Liver (tissue), 9 donors: Measurements from ENCODE around the gene ANK3. TPM values are rescaled to one million over a fixed set of nuclear protein-coding genes. Genes with fewer than 3 reads are reported as not detected.

Experiments used
- DNase-seq: peaks from one replicate; pipeline ENCODE4 v3.0.0-alpha.2; 2017; ENCODE audit warnings: low spot score
- H3K27ac ChIP-seq, 2 donors: one replicate each; pipeline ENCODE4 v1.7.0; 2013; ENCODE audit warnings: inconsistent platforms in 2 of 2, low read length in 2 of 2, control low read depth in 1 of 2, low read depth in 1 of 2, mild to moderate bottlenecking in 1 of 2
- H3K27me3 ChIP-seq, 4 donors: one replicate each; pipeline versions ENCODE4 v1.6.1 to v1.7.0; 2013; ENCODE audit warnings: low read length in 3 of 4, inconsistent platforms in 1 of 4, mild to moderate bottlenecking in 1 of 4, moderate library complexity in 1 of 4; ENCODE audit not compliant: control insufficient read depth in 4 of 4, insufficient read depth in 4 of 4
- H3K36me3 ChIP-seq, 4 donors: one replicate each; pipeline versions ENCODE4 v1.6.1 to v1.7.0; 2013; ENCODE audit warnings: low read length in 3 of 4, mild to moderate bottlenecking in 3 of 4, low read depth in 1 of 4, moderate library complexity in 1 of 4; ENCODE audit not compliant: control insufficient read depth in 4 of 4, insufficient read depth in 3 of 4
- H3K4me1 ChIP-seq, 4 donors: one replicate each; pipeline versions ENCODE4 v1.6.1 to v1.7.0; 2013; ENCODE audit warnings: low read length in 3 of 4, mild to moderate bottlenecking in 3 of 4, moderate library complexity in 1 of 4; ENCODE audit not compliant: control insufficient read depth in 4 of 4, insufficient read depth in 4 of 4
- H3K4me3 ChIP-seq, 3 donors: one replicate each; pipeline versions ENCODE4 v1.6.1 to v1.7.0; 2013; ENCODE audit warnings: low read length in 3 of 3, control low read depth in 1 of 3, low read depth in 1 of 3, mild to moderate bottlenecking in 1 of 3
- H3K9ac ChIP-seq, 2 donors: one replicate each; pipeline ENCODE4 v1.7.0; 2013; ENCODE audit warnings: low read length in 2 of 2, mild to moderate bottlenecking in 2 of 2, moderate library complexity in 2 of 2, control low read depth in 1 of 2, low read depth in 1 of 2
- H3K9me3 ChIP-seq, 4 donors: one replicate each; pipeline versions ENCODE4 v1.6.1 to v1.7.0; 2013; ENCODE audit warnings: low read length in 3 of 4; ENCODE audit not compliant: control insufficient read depth in 4 of 4
- ATF3 ChIP-seq: IDR thresholded peaks from 2 replicates; pipeline ENCODE4 v1.6.1; 2016; ENCODE audit warnings: antibody characterized with exemption
- EGR1 ChIP-seq, 2 donors: IDR thresholded peaks; 2 replicates each; pipeline ENCODE4 v1.6.1; 2016 to 2018; ENCODE audit warnings: antibody characterized with exemption in 2 of 2, low read depth in 2 of 2
- FOXA1 ChIP-seq: IDR thresholded peaks from 2 replicates; pipeline ENCODE4 v1.6.1; 2016; ENCODE audit warnings: antibody characterized with exemption
- FOXA2 ChIP-seq: IDR thresholded peaks from 2 replicates; pipeline ENCODE4 v1.6.1; 2016; ENCODE audit warnings: antibody characterized with exemption
- GABPA ChIP-seq, 2 donors: IDR thresholded peaks in 1 of 2; conservative IDR thresholded peaks in 1 of 2; 2 replicates each; pipeline ENCODE4 v1.6.1; 2016; ENCODE audit warnings: antibody characterized with exemption in 2 of 2, mild to moderate bottlenecking in 1 of 2, moderate library complexity in 1 of 2
- HNF4A ChIP-seq, 2 donors: conservative IDR thresholded peaks; 2 replicates each; pipeline ENCODE4 v1.6.1; 2016; ENCODE audit warnings: antibody characterized with exemption in 2 of 2, mild to moderate bottlenecking in 2 of 2
- HNF4G ChIP-seq: IDR thresholded peaks from 2 replicates; pipeline ENCODE4 v1.6.1; 2016; ENCODE audit warnings: antibody characterized with exemption
- JUND ChIP-seq, 2 donors: IDR thresholded peaks; 2 replicates each; pipeline ENCODE4 v1.6.1; 2016; ENCODE audit warnings: antibody characterized with exemption in 2 of 2
- NR2F2 ChIP-seq: IDR thresholded peaks from 2 replicates; pipeline ENCODE4 v1.6.1; 2016; ENCODE audit warnings: antibody characterized with exemption
- RAD21 ChIP-seq, 2 donors: IDR thresholded peaks; 2 replicates each; pipeline ENCODE4 v1.6.1; 2016; ENCODE audit warnings: antibody characterized with exemption in 2 of 2, mild to moderate bottlenecking in 2 of 2
- REST ChIP-seq: IDR thresholded peaks from 2 replicates; pipeline ENCODE4 v1.6.1; 2016; ENCODE audit warnings: antibody characterized with exemption, mild to moderate bottlenecking
- RXRA ChIP-seq, 2 donors: IDR thresholded peaks; 2 replicates each; pipeline ENCODE4 v1.6.1; 2017 to 2018; ENCODE audit warnings: antibody characterized with exemption in 2 of 2, mild to moderate bottlenecking in 1 of 2
- SP1 ChIP-seq: IDR thresholded peaks from 2 replicates; pipeline ENCODE4 v1.6.1; 2018; ENCODE audit warnings: antibody characterized with exemption, mild to moderate bottlenecking
- TAF1 ChIP-seq: conservative IDR thresholded peaks from 2 replicates; pipeline ENCODE4 v1.6.1; 2016; ENCODE audit warnings: antibody characterized with exemption, mild to moderate bottlenecking
- YY1 ChIP-seq: IDR thresholded peaks from 2 replicates; pipeline ENCODE4 v1.6.1; 2016; ENCODE audit warnings: antibody characterized with exemption, mild to moderate bottlenecking
- ZBTB33 ChIP-seq: IDR thresholded peaks from 2 replicates; pipeline ENCODE4 v1.6.1; 2016; ENCODE audit warnings: antibody characterized with exemption
- WGBS: extraction: QIAGEN DNeasy Blood & Tissue Kit; methylation state at CpG from one replicate; pipeline ENCODE4 v1.1.7; 2013; 5-methylcytosine and 5-hydroxymethylcytosine counted together
- polyA plus RNA-seq, 2 donors: library from polyadenylated mRNA; stranded (reverse) in 1 of 2; unstranded in 1 of 2; fragments of 200-250 nt in 1 of 2; fragments of >200 nt in 1 of 2; fragmentation: Nextera tagmentation in 1 of 2; extraction: Ambion mirVana in 1 of 2; gene quantifications; one replicate each; pipeline versions ENCODE4 v1.2.1 to v1.2.3, GENCODE V29; 2013 to 2015
- total RNA-seq, 2 donors: library from RNA; depleted of rRNA; stranded (reverse); fragments of >200 nt; gene quantifications; one replicate each; pipeline ENCODE4 v1.2.3, GENCODE V29; 2014
- TF ChIP-seq, protein P1 (sequence below): fragments of 150-350 bp; IDR thresholded peaks from 2 replicates; pipeline ENCODE4 v1.5.1; 2017; ENCODE audit warnings: improper control_type of control experiment, low read depth, low read length; ENCODE audit not compliant: missing input control
- TF ChIP-seq, protein P2 (sequence below): IDR thresholded peaks from 2 replicates; pipeline ENCODE4 v1.6.1; 2016; ENCODE audit warnings: antibody characterized with exemption
- donor health status: healthy.
- donor health status: healthy.
- donor health status: healthy.
- donor health status: healthy.
- donor health status: healthy.

The ANK3 gene
- total and polyA plus RNA-seq, 4 donors = 5.7 to 30.0 (median 9.7) TPM

GRCh38 chr10:60409202-60409601, 19.5 kb upstream of the ANK3 start:
- WGBS = 96% methylated on average over 2 of the region's 2 CpGs
- H3K4me3 ChIP-seq = no peak overlapping the region
- H3K9me3 ChIP-seq = no peaks in the 10 kb centered on the region
- no peak overlapping the region for H3K9ac ChIP-seq
- TF ChIP-seq REST = no peak
- TF ChIP-seq TAF1 = no peak
- no peak for TF ChIP-seq RAD21 (IDR thresholded peaks at IDR 0.05)
- TF ChIP-seq NR2F2 = no peak
- no peak for TF ChIP-seq HNF4A (conservative IDR thresholded peaks at IDR 0.05)
- TF ChIP-seq ATF3 = no peak
- TF ChIP-seq, protein P1, sequence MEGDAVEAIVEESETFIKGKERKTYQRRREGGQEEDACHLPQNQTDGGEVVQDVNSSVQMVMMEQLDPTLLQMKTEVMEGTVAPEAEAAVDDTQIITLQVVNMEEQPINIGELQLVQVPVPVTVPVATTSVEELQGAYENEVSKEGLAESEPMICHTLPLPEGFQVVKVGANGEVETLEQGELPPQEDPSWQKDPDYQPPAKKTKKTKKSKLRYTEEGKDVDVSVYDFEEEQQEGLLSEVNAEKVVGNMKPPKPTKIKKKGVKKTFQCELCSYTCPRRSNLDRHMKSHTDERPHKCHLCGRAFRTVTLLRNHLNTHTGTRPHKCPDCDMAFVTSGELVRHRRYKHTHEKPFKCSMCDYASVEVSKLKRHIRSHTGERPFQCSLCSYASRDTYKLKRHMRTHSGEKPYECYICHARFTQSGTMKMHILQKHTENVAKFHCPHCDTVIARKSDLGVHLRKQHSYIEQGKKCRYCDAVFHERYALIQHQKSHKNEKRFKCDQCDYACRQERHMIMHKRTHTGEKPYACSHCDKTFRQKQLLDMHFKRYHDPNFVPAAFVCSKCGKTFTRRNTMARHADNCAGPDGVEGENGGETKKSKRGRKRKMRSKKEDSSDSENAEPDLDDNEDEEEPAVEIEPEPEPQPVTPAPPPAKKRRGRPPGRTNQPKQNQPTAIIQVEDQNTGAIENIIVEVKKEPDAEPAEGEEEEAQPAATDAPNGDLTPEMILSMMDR = no peak
- TF ChIP-seq ZBTB33 = no peak
- no peak for TF ChIP-seq RXRA (IDR thresholded peaks at IDR 0.05)
- no peak for TF ChIP-seq SP1
- no peak for TF ChIP-seq JUND (IDR thresholded peaks at IDR 0.05)
- TF ChIP-seq YY1 = no peak
- TF ChIP-seq GABPA (IDR thresholded peaks at IDR 0.05 in 1 of 2, conservative IDR thresholded peaks at IDR 0.05 in 1 of 2) = no peak
- TF ChIP-seq FOXA2 = no peak
- no peak for TF ChIP-seq HNF4G
- TF ChIP-seq EGR1 (IDR thresholded peaks at IDR 0.05; ENCODE audit: low read depth in 2 of 2) = no peak
- no peak for TF ChIP-seq FOXA1
- H3K27me3 ChIP-seq = no peaks in the 10 kb centered on the region
- no peaks in the 10 kb centered on the region for H3K4me1 ChIP-seq
- no peak for DNase-seq
- no peaks in the 10 kb centered on the region for H3K36me3 ChIP-seq
- no peak overlapping the region for H3K27ac ChIP-seq

- Histone ChIP-seq H3K4me1 (peaks cover 0 to 6% (median 2%) of the 10 kb centered on the region in 4 donors), H3K27ac (no peak overlapping the region), H3K27me3 (no peaks in the 10 kb centered on the region), H3K4me3 (no peak overlapping the region), H3K9me3 (no peaks in the 10 kb centered on the region), H3K9ac (no peak overlapping the region), H3K36me3 (no peaks in the 10 kb centered on the region)
- no peak for DNase-seq
- WGBS = 87% methylated on average over 3 of the region's 3 CpGs
- TF ChIP-seq SP1 = no peak
- TF ChIP-seq REST = no peak
- TF ChIP-seq, protein P1 = no peak
- no peak for TF ChIP-seq FOXA1
- TF ChIP-seq JUND (IDR thresholded peaks at IDR 0.05) = no peak
- no peak for TF ChIP-seq HNF4G
- no peak for TF ChIP-seq GABPA (IDR thresholded peaks at IDR 0.05 in 1 of 2, conservative IDR thresholded peaks at IDR 0.05 in 1 of 2)
- TF ChIP-seq, protein P2, sequence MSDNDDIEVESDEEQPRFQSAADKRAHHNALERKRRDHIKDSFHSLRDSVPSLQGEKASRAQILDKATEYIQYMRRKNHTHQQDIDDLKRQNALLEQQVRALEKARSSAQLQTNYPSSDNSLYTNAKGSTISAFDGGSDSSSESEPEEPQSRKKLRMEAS = no peak
- TF ChIP-seq ATF3 = no peak
These were observed 16.5 kb upstream of the ANK3 start for GRCh38 chr10:60406182-60406581.
